GM12891 (cell line): ENCODE results near the gene ATXN7L1.

Experiments used
- PAX5 ChIP-seq: IDR thresholded peaks from 2 replicates; pipeline ENCODE4 v1.6.1; 2011; ENCODE audit warnings: low read length, moderate library complexity, mild to moderate bottlenecking; ENCODE audit not compliant: insufficient read depth, severe bottlenecking
- POLR2A ChIP-seq: IDR thresholded peaks from 2 replicates; pipeline ENCODE4 v1.6.1; 2011; ENCODE audit warnings: low read depth, low read length, control low read depth
- POLR2AphosphoS5 ChIP-seq: IDR thresholded peaks from 2 replicates; pipeline ENCODE4 v1.6.1; 2011; ENCODE audit warnings: low read depth, low read length, control low read depth
- POU2F2 ChIP-seq: IDR thresholded peaks from 2 replicates; pipeline ENCODE4 v1.6.1; 2011; ENCODE audit warnings: low read depth, mild to moderate bottlenecking, control low read depth, low read length, moderate library complexity
- SPI1 ChIP-seq: IDR thresholded peaks from 2 replicates; pipeline ENCODE4 v1.6.1; 2011; ENCODE audit warnings: low read depth, low read length, control low read depth
- TAF1 ChIP-seq: IDR thresholded peaks from 2 replicates; pipeline ENCODE4 v1.6.1; 2011; ENCODE audit warnings: low read depth, low read length, control low read depth

GRCh38 chr7:105913947-105914346 is 37.5 kb upstream of the ATXN7L1 start:
- no peak for TF ChIP-seq POLR2A
- no peak for TF ChIP-seq POLR2AphosphoS5
- TF ChIP-seq TAF1: no peak
- TF ChIP-seq SPI1: no peak
- no peak for TF ChIP-seq POU2F2
- no peak for TF ChIP-seq PAX5
